ENCODE measurements around the gene ENDOV.

DNA sequence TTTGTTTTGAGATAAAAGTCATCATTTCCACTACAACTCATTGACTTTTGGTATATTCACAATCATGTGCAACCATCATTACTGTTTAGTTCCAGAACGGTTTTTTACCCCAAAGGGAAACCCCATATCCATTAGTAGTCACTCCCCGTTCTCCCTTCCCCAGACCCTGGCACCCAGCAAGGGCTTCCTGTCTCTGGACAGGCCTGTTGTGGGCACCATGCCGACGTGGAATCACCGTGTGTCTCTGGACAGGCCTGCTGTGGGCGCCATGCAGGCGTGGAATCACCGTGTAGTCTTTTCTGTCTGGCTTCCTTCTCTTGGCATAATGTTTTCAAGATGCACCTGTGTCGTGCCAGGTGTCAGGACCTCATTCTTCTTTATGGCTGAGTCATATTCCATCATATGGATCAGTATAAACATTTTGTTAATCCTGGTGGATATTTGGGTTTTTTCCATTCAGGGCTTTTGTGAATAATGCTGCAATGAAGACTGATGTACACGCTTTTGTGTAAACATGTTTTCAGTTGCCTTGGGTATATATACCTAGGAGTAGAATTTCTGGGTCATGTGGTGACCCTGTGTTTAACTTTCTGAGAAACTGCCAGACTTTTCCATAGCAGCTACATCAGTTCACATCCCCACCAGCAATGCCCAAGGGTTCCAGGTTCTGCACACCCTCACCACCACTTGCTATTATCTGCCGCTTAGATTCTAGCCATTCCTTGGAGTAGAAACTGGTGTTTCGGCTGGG is 19.1 kb downstream of the ENDOV start:
- TF ChIP-seq, protein P1, sequence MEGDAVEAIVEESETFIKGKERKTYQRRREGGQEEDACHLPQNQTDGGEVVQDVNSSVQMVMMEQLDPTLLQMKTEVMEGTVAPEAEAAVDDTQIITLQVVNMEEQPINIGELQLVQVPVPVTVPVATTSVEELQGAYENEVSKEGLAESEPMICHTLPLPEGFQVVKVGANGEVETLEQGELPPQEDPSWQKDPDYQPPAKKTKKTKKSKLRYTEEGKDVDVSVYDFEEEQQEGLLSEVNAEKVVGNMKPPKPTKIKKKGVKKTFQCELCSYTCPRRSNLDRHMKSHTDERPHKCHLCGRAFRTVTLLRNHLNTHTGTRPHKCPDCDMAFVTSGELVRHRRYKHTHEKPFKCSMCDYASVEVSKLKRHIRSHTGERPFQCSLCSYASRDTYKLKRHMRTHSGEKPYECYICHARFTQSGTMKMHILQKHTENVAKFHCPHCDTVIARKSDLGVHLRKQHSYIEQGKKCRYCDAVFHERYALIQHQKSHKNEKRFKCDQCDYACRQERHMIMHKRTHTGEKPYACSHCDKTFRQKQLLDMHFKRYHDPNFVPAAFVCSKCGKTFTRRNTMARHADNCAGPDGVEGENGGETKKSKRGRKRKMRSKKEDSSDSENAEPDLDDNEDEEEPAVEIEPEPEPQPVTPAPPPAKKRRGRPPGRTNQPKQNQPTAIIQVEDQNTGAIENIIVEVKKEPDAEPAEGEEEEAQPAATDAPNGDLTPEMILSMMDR (IDR thresholded peaks at IDR 0.05; ENCODE audit: borderline replicate concordance, extremely low read depth, low read length, poor library complexity, severe bottlenecking) = no peak
- no peak for TF ChIP-seq EZH2 (IDR thresholded peaks at IDR 0.05; ENCODE audit: borderline replicate concordance, low read depth, low read length, severe bottlenecking)

All from DND-41 (cell line).